22Rv1 (cell line): ENCODE results near the gene DPP4.

Experiments used
- ZFX ChIP-seq: fragments of 450-650 bp; IDR thresholded peaks from 2 replicates; pipeline ENCODE4 v1.6.1; 2017; ENCODE audit warnings: antibody characterized with exemption, borderline replicate concordance
- TF ChIP-seq, protein P1 (sequence below): fragments of 450-650 bp; IDR thresholded peaks from 2 replicates; pipeline ENCODE4 v1.5.1; 2017; ENCODE audit warnings: mild to moderate bottlenecking

- TF ChIP-seq, protein P1, sequence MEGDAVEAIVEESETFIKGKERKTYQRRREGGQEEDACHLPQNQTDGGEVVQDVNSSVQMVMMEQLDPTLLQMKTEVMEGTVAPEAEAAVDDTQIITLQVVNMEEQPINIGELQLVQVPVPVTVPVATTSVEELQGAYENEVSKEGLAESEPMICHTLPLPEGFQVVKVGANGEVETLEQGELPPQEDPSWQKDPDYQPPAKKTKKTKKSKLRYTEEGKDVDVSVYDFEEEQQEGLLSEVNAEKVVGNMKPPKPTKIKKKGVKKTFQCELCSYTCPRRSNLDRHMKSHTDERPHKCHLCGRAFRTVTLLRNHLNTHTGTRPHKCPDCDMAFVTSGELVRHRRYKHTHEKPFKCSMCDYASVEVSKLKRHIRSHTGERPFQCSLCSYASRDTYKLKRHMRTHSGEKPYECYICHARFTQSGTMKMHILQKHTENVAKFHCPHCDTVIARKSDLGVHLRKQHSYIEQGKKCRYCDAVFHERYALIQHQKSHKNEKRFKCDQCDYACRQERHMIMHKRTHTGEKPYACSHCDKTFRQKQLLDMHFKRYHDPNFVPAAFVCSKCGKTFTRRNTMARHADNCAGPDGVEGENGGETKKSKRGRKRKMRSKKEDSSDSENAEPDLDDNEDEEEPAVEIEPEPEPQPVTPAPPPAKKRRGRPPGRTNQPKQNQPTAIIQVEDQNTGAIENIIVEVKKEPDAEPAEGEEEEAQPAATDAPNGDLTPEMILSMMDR: no peak
- no peak for TF ChIP-seq ZFX
Observed at GRCh38 chr2:162053808-162054155, 20.2 kb downstream of the DPP4 start.
